Activated CD8-positive, alpha-beta T cell treated with anti-CD3 and anti-CD28 coated beads for 36 hours (primary cell): ENCODE measurements around the gene SUPV3L1. TPM values are rescaled to one million over a fixed set of nuclear protein-coding genes. Genes with fewer than 3 reads are reported as not detected.

Source experiments
- ATAC-seq: fragments of 200-7000 bp; cut with Tn5 transposase; one replicate; pipeline ENCODE4 v1.10.0; 2021; ENCODE audit warnings: mild to moderate bottlenecking, moderate library complexity
- CTCF ChIA-PET: fragments of 350-600 bp; sonication (Branson Sonifier 250); formaldehyde crosslinking; loops from one replicate; lab custom pipeline; 2021; ENCODE audit warnings: antibody characterized with exemption; lab: Charles Lee
- POLR2A ChIA-PET: fragments of 350-600 bp; sonication (Branson Sonifier 250); formaldehyde crosslinking; loops from one replicate; lab custom pipeline; 2021; ENCODE audit warnings: antibody characterized with exemption; lab: Charles Lee
- DNase-seq: peaks from one replicate; pipeline ENCODE4 v3.0.0-alpha.2; 2020
- H3K27ac Mint-ChIP-seq: one replicate; pipeline ENCODE4 v1.8.0; 2021; ENCODE audit warnings: mild to moderate bottlenecking, mixed read lengths
- H3K27me3 Mint-ChIP-seq: one replicate; pipeline ENCODE4 v1.8.0; 2021; ENCODE audit warnings: mixed read lengths
- H3K36me3 Mint-ChIP-seq: one replicate; pipeline ENCODE4 v1.8.0; 2021; ENCODE audit warnings: low read depth, mixed read lengths
- H3K4me1 Mint-ChIP-seq: one replicate; pipeline ENCODE4 v1.8.0; 2021; ENCODE audit warnings: low read depth, mixed read lengths
- H3K4me3 Mint-ChIP-seq: one replicate; pipeline ENCODE4 v1.8.0; 2021; ENCODE audit warnings: mild to moderate bottlenecking, moderate library complexity, mixed read lengths
- H3K9me3 Mint-ChIP-seq: one replicate; pipeline ENCODE4 v1.8.0; 2021; ENCODE audit warnings: mixed read lengths
- intact Hi-C: fragments of 100-400 bp; cut with micrococcal nuclease; formaldehyde crosslinking; loops from one replicate; pipeline ENCODE4 v1.10.0; 2022
- total RNA-seq, 2 experiments: library from RNA; stranded (reverse); gene quantifications; one replicate each; pipeline ENCODE4 v1.2.3, GENCODE V29; 2021
- TF ChIP-seq, protein P1 (sequence below): fragments of 200-600 bp; IDR thresholded peaks from one replicate; pipeline ENCODE4 v1.8.0; 2022; ENCODE audit warnings: antibody characterized with exemption, mild to moderate bottlenecking

SUPV3L1 gene
- total RNA-seq, 2 experiments from 2014 or later, result 37.6 to 42.7 TPM

DNA sequence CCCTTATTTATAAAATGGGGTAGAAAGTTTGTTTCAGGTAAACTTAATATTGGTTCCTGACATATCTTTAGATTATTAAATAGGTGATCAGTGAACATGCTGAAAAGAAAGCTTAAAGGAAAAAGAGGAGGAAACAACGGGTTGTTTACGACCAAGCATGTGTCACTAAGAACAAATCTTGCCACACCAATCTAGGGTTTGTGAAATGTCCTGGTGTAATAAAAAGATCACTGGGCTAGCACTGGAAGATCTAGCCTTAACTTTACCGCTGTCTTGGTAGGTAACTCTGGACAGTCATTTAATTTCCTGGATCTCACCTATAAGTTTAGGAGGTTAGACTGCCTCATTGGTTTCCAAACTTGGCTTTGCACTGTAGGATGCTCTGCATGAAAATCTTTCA, 37.1 kb upstream of the SUPV3L1 start:
- Mint-ChIP-seq H3K36me3 (peaks cover 1% of the 10 kb centered on the region), H3K27me3 (no peaks in the 10 kb centered on the region), H3K4me1 (peaks cover 17% of the 10 kb centered on the region), H3K27ac (no peak overlapping the region), H3K9me3 (no peaks in the 10 kb centered on the region), H3K4me3 (no peak overlapping the region)
- TF ChIP-seq, protein P1, sequence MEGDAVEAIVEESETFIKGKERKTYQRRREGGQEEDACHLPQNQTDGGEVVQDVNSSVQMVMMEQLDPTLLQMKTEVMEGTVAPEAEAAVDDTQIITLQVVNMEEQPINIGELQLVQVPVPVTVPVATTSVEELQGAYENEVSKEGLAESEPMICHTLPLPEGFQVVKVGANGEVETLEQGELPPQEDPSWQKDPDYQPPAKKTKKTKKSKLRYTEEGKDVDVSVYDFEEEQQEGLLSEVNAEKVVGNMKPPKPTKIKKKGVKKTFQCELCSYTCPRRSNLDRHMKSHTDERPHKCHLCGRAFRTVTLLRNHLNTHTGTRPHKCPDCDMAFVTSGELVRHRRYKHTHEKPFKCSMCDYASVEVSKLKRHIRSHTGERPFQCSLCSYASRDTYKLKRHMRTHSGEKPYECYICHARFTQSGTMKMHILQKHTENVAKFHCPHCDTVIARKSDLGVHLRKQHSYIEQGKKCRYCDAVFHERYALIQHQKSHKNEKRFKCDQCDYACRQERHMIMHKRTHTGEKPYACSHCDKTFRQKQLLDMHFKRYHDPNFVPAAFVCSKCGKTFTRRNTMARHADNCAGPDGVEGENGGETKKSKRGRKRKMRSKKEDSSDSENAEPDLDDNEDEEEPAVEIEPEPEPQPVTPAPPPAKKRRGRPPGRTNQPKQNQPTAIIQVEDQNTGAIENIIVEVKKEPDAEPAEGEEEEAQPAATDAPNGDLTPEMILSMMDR, result no peak
- no peak for DNase-seq
- POLR2A ChIA-PET, result interaction anchor here (0.8 to 1.3 kb wide), 2 partner anchors 18 to 209 kb away, joined by 3 to 5 read pairs; no protein-coding TSS in a partner anchor
- intact Hi-C loops, result no loop called here
- no peak for ATAC-seq
- CTCF ChIA-PET, result interaction anchor here (0.6 to 0.9 kb wide), 2 partner anchors 14 to 209 kb away, joined by 3 read pairs; no protein-coding TSS in a partner anchor

DNA sequence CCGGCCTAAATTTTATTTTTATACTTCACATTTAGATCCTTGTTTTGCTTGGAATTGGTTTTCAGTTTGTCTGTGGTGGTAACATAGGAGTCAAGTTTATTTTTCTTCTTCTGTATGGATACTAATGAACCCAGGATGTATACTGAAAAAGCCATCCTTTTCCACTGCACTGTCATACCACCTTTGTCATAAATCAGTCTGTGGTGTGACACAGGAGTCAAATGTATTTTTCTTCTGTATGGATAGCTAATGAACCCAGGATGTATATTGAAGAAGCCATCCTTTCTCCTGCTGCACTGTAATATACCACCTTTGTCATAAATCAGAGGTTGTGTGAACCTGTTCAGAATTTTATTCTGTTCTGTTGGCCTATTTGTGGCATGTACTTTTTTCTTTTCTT, 34.7 kb upstream of the SUPV3L1 start:
- H3K4me1 Mint-ChIP-seq, result peaks cover 23% of the 10 kb centered on the region
- ChIA-PET CTCF (interaction anchor here (1.2 kb wide), 1 partner anchor 16 kb away, joined by 3 read pairs; no protein-coding TSS in a partner anchor), POLR2A (no interaction called here)
- DNase-seq (no peak), ATAC-seq (no peak)
- intact Hi-C loops, result no loop called here
- no peak overlapping the region for H3K27ac Mint-ChIP-seq
- TF ChIP-seq, protein P1, result no peak
- no peaks in the 10 kb centered on the region for H3K9me3 Mint-ChIP-seq
- no peaks in the 10 kb centered on the region for H3K27me3 Mint-ChIP-seq
- H3K4me3 Mint-ChIP-seq, result no peak overlapping the region
- peaks cover 1% of the 10 kb centered on the region for H3K36me3 Mint-ChIP-seq

DNA sequence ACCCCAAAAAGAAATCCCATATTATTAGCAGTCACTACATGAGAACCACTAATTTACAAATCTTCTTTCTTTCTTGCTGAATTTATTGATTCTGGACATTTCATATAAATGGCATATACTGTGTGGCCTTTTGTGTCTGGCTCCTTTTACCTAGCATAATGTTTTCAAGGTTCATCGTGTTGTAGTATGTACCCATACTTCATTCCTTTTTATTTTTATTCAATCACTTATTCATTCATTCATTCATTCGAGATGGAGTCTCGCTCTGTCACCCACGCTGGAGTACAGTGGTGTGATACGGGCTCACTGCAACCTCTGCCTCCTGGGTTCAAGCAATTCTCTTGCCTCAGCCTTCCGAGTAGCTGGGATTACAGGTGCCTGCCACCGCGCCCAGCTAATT, 34.2 kb upstream of the SUPV3L1 start:
- ChIA-PET CTCF (interaction anchor here (1.2 kb wide), 1 partner anchor 17 kb away, joined by 3 read pairs; no protein-coding TSS in a partner anchor), POLR2A (no interaction called here)
- intact Hi-C loops, result no loop called here
- H3K36me3 Mint-ChIP-seq, result peaks cover 1% of the 10 kb centered on the region
- H3K27ac Mint-ChIP-seq, result no peak overlapping the region
- no peak for ATAC-seq
- no peak for DNase-seq
- TF ChIP-seq, protein P1, result no peak
- no peaks in the 10 kb centered on the region for H3K9me3 Mint-ChIP-seq
- H3K4me3 Mint-ChIP-seq, result no peak overlapping the region
- peaks cover 23% of the 10 kb centered on the region for H3K4me1 Mint-ChIP-seq
- H3K27me3 Mint-ChIP-seq, result no peaks in the 10 kb centered on the region

DNA sequence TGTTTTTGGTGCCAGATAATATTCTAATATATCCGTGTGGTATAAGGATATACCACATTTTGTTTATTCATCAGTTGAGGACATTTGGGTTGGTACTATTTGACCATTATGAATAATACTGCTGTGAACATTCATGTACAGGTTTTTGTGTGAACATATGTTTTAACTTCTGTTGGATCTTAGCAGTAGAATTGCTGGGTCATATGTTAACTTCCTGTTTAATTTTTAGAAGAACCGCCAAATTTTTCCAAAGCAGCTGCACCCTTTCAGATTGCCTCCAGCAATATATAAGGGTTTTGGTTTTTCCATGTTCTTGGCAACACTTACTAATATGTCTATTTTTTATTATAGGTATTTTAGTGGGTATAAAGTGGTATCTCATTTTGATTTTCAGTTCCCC, 33.3 kb upstream of the SUPV3L1 start:
- TF ChIP-seq, protein P1, result no peak
- no peaks in the 10 kb centered on the region for H3K9me3 Mint-ChIP-seq
- ChIA-PET POLR2A (no interaction called here), CTCF (no interaction called here)
- no peaks in the 10 kb centered on the region for H3K27me3 Mint-ChIP-seq
- intact Hi-C loops, result no loop called here
- H3K27ac Mint-ChIP-seq, result peak overlapping the region; percentile 0
- no peak for DNase-seq
- H3K4me3 Mint-ChIP-seq, result no peak overlapping the region
- ATAC-seq, result no peak
- peaks cover 23% of the 10 kb centered on the region for H3K4me1 Mint-ChIP-seq
- peaks cover 1% of the 10 kb centered on the region for H3K36me3 Mint-ChIP-seq

DNA sequence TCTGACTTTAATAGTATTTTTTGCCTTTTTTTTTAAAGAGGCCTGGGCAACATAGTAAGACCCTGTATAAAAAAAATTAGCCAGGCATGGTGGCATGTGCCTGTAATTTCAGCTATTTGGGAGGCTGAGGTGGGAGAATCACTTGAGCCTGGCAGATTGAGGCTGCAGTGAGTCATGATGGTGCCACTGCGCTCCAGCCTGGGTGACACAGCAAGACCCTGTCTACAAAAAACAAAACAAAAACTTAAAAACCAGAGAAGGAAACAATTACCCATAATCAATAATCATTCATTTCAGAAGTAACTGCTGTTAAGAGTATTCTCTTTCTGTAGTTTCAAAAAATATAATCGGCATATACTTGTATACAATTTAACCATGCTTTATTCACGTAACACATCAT, 28.1 kb upstream of the SUPV3L1 start:
- no peak overlapping the region for H3K4me3 Mint-ChIP-seq
- POLR2A ChIA-PET, result no interaction called here
- no peak overlapping the region for H3K27ac Mint-ChIP-seq
- no peaks in the 10 kb centered on the region for H3K9me3 Mint-ChIP-seq
- TF ChIP-seq, protein P1, result no peak
- H3K27me3 Mint-ChIP-seq, result no peaks in the 10 kb centered on the region
- ATAC-seq, result no peak
- no peaks in the 10 kb centered on the region for H3K36me3 Mint-ChIP-seq
- intact Hi-C loops, result no loop called here
- peak; percentile 7 for DNase-seq
- CTCF ChIA-PET, result interaction anchor here (1.0 kb wide), 1 partner anchor 18 kb away, joined by 3 read pairs; no protein-coding TSS in a partner anchor
- H3K4me1 Mint-ChIP-seq, result peaks cover 17% of the 10 kb centered on the region
